GM18498 (cell line): ENCODE results near the gene XPO5.

Experiments
- ATAC-seq: cut with Tn5 transposase; IDR thresholded peaks from one replicate; pipeline ENCODE4 v1.9.1; 2021; ENCODE audit warnings: mild to moderate bottlenecking, moderate library complexity; ENCODE audit not compliant: unreplicated experiment

XPO5 gene

DNA sequence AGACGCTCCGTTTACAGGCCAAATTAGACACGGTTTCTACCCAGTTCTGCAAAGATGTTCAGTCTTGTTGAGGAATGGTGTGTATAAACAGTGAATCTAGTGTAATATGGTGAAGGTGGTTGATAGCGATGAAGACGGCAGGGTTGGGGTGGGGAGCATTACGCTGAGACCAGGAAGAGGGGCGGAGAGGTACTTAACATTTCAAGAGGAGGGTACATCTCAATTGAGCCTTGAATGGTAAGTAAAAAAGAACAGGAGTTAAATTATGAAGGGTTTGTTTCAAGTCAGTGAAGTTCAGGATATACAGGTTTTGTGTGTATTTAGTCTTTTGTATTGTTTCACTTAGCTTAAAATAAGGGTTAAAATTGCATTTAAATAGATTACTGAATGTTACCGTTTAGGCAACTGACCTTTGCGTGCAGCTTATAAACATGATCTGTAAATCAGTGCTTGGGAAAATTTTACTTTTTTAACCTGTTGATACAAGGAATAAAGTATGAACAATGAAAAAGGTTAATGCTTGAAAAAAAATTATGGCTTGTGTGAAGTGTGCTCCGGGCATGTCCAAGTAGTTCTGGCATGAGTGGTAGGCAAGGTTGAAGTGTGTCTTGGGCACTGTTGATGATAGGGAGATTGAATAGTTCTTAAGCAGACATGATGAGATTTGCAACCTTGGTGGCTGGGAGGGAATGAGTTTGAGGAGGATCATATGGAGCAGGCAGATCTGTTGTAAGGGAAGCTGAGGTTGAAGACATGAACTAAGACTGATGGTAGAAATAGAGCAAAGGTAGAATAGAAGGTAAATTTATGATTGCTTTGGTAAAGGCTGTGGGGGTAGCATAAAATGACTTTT lies 58.1 kb downstream of the XPO5 start:
- ATAC-seq: no peak

DNA sequence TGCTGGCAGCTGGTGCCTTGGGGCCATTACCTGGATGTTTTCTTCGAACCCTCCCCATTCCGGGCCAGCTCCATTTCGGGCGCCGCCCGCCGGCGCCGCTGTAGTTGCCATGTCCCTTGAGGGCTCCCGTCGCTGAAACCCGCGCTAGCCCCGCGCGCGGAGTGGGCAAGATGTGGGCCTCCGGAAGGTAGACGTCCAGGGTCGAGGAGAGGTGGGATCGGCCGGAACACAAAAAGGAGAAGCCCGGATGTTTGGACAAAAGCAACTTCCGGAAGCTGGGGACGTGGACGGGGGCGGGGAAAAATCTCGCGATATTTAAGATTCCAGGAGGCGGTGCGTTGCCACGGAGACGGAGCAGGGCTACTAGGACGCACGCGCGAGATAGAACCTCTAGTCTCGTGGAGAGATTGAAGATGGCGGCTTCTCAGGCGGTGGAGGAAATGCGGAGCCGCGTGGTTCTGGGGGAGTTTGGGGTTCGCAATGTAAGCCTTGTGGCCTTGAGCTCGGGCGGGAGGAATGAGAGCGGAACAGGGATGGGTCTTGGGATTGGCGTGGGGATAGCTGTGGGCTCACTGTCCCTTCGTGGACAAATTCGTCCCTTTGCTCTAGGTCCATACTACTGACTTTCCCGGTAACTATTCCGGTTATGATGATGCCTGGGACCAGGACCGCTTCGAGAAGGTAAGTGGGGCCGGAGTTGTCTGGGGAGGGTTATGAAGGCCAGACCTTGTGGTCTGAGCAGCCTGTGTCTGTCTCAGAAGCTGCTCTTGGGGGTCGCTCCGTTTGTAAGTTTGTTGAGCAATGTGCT lies 58.9 kb downstream of the XPO5 start, which contains the start of the genes POLR1C and YIPF3:
POLR1C (plus strand) TSS at position 393 of the 808 bp plus-strand sequence; CDS start at position 414, 21 bp downstream.
YIPF3 (minus strand) TSS at position 230 of the 808 bp plus-strand sequence; CDS start at position 111, 119 bp downstream.
- ATAC-seq: peak; percentile 87

DNA sequence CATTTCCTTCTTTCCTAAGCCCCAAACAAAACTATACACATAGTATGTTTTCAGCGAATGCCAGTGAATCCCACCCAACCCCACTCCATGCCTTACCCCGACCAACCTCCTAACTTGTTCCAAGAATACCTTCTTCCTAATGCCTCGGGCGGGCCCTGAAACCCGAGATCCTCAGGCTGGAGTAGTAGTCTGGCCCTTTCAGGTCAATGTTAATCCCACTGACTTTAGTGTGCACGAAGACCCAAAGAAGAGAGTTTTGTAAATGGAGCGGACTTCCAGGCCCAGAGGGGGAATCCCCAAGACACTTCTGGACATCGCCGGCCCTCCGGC lies 59.5 kb downstream of the XPO5 start:
- ATAC-seq: peak; percentile 7

DNA sequence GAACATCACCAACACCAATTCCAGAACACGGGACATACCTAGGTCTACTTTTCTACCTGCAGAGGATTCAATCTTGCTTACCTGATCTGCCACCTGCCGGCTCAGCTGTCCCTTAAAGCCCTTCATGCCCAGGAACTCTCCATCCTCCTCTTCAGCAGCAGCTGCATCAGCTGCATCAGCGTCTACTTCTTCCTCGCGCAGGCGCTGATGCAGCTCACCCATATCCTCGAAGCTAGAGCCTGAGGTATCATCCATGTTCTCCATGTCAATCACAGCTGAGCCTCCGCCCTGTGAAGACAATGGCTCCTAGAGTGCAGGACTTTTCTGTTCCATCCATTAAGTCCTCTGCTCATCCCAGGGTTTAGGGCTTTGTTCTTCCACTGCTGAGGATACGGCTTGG lies 60.0 kb downstream of the XPO5 start:
- no peak for ATAC-seq

DNA sequence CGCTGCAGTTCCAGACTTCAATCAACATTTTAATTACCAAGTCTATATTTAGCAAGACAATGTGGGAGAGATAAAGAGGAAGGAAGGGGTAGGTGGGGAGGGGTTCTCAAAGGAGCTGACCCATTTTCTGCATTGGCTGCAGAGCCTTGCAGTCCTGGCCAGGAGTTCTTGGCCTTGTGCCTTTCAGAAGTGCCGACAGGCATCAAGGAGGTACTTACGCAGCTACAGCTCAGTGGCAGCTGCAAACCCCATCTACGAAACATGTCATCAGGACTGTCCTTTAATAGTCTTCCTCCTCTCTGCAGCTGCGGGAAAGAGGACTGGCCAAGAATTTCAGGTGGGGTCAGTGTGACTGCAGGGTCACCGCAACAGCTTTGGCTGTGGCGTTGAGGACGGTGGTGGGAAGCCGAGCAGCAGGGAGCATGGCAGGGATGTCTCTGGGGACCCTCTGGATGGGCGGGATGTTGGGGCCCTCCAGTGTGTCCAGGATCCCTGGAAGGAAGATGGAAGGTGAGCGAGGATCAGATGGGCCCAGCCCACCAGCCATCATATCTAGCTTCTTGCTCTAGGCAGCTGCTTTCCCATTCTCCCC lies 63.9 kb downstream of the XPO5 start:
- ATAC-seq: no peak

DNA sequence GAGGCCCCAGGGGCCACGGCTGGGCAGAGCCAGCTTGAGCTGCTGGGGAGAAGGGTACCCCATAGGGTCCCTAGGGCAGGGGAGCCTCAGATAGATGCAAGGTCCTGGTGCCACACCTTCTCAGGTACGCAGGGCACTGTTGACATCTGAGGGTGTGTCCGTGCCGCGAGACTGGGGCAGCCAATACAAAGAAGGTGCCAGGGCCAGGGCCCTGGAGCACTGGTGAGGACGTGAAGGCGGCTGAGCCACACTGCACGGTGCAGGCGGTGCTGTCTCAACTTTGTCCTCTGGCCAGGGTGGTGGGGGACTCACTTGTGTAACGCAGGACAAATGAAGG lies 65.0 kb downstream of the XPO5 start:
- ATAC-seq: no peak

DNA sequence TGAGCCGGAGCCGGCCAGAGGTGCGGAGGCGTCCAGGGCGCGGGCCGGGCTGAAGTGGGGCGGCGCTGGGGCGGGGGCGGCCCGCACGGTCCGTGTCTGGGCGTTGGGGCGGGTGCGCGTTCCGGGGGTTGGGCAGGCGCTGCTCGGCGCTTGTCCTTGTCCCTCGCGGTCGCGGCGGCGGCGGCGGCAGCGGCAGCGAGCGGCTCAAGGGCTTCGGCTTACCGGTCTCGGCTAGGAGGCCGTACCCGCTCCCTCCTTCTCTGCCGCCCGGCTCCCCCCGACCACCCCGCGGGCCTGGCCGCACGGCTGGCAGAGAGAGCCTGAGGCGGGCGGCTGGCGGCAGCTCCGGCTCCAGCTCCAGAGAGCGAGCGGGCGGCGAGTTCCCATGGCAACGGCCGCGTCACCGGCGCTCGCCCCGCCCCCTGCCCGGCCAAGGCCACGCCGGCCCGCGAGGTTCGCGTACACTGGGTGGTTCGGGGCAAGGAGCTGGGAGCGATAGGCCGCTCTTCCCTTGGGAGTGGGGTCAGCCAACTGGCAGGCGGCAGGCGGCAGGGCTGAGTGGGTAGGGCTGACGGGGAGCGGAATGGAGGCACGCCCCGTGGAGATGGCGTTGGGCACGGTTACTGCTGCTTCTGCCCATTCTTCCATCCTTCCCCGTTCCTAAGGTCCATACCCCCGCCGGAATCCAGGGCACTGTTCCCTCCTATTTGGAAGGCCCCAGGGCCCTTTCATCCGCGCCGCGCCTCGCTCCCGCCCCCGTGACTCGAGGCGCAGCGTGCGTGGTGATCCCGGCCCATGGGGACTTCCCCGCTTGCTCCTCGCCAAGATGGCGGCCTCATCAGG lies 65.6 kb downstream of the XPO5 start, which contains the start of gene LRRC73:
LRRC73 (minus strand) TSS at position 363 of the 843 bp plus-strand sequence. CDS start 561 bp downstream, outside the sequence.
- peak; percentile 73 for ATAC-seq

DNA sequence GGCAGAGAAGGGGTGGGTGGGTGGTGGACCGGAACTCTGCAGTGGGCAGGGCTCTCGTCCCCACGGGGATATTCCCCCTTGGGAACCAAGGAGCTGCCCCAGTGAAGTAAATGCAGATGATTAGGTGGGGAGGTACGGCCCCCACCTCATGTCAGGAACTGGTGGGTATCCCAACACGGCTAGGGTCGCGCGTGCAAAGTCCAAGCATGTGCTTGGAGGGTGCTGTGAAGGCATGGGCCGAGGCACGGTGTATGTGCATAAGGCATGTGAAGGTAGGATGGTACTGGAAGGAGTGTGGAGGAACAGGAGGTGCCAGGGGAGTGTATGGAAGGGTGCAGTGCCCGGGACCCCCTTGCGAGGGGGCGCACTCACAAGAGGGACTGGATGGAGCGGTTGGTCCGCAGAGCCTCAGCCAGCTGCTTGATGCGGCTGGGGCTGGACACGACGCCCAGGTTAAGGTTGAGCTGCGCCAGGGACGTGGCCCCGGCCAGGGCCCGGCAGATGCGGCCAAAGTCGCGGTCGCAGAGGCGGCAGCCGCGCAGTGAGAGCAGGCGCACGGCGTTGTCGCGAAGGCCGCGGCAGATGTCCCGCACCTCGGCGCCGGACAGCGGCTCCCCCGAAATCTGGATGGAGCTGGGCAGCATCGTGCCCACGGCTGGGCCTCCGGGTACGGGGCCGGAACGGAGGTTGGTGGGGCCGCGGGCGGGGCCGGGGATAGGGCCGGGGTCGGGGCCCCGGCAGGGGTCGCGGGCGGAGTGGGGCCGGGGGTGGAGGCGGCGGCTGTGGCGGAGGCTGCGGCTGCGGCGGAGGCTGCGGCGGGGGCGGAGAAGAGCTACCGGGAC lies 66.5 kb downstream of the XPO5 start:
- ATAC-seq: peak; percentile 7

DNA sequence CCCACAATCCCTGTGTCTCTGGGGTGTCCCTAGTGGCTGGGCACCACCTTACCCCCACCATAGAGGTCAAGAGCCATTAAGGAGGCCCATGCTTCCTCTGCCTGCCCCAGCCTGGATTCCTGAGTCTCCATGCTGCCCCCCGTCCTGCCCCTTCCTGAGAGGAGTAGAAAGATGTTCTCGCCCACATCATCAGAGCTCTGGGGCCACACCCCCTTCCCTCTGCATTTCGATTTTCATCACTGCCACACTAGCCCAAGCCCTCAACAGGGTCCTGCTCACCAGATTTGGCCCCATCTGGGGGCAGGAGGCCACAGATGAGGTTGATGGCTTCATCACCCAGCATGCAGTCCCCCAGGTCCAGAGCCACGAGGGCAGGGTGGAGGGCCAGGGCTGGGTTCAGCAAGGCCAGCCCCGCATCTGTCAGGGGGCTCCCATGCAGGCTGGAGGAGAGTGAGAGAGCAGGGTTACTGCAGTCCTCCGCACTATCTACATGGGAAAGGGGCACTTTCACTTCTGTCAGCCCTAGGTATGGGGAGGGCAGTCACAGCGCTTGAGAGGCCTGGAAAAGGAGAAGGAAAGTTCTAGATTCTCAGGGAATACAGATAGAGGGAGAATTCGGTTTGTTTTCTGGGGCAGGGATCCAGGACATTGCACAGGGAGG lies 67.2 kb downstream of the XPO5 start:
- ATAC-seq: no peak

DNA sequence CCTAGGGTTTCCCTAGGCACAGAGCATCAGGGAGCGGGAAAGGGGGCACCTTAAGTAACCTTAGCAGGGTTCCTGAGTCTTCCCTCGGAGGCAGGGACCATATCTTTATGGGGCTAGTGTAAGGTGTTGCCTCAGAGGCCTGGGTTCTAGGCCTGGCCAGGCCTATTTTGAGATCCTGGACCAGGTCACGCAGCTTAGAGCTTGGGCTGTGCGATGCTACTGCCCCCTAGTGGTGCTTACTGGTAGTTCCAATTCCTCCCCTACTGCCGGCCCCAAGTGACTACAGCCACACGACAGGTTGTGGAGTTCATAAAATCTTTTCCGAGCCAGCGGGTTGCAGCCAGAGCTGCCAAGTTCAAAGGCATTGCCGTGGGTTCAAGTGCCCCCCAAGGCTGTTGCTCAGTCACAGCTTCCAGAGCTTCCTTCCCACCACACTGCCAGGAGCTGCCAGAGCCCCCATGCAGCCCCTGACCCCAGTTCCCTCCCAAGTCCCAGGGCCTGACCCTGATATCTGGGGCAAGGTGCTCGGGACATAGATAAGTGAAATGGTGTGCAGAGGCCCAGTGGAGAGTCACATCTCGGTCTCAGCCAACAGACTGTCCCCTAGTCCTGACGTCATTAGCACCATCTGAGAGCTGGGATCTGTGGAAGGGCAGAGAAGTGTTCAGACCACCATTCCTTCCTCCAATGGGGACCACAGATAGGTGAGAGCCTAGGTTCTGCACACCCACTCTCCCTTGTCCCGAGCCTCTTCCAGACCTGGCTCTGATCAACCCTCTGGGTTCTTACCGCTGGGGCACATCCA lies 69.0 kb downstream of the XPO5 start:
- peak; percentile 40 for ATAC-seq

DNA sequence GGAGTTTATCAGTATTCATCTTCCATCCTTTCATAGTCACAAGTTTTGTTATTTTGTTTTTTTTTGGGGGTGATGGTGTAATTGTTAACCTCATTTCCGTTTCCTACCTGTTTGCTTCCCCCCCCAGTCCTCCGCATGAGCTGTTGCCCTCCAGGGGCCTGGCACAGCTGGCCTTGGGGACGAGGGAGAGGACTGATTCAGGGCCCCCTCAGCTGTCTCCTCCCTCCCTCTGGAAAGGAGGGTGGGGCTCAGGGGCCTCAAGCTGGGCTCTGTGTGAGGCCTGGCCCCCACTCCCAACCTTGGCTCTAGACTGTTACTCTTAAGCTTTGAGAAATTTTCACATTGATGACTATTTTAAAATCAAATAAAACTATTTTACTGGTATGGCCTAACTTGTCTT lies 69.7 kb downstream of the XPO5 start:
- no peak for ATAC-seq

DNA sequence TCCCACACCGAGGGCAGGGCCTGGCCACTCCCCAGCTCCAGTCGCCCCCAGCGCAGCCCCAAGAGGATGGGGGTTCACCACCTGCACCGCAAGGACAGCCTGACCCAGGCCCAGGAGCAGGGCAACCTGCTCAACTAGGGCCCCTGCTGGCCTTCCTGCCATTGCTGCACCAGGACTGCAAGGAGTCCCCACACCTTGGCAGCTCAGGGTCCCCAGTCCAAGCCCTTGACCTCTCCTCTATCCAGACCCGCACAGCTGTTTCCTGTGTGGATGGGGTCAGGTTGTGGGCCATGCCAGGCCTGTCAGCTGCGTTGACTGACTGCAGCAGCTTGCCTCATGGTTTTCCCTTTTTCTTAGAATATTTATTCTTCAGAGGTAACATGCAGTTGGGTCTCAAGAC lies 70.1 kb downstream of the XPO5 start:
- no peak for ATAC-seq

DNA sequence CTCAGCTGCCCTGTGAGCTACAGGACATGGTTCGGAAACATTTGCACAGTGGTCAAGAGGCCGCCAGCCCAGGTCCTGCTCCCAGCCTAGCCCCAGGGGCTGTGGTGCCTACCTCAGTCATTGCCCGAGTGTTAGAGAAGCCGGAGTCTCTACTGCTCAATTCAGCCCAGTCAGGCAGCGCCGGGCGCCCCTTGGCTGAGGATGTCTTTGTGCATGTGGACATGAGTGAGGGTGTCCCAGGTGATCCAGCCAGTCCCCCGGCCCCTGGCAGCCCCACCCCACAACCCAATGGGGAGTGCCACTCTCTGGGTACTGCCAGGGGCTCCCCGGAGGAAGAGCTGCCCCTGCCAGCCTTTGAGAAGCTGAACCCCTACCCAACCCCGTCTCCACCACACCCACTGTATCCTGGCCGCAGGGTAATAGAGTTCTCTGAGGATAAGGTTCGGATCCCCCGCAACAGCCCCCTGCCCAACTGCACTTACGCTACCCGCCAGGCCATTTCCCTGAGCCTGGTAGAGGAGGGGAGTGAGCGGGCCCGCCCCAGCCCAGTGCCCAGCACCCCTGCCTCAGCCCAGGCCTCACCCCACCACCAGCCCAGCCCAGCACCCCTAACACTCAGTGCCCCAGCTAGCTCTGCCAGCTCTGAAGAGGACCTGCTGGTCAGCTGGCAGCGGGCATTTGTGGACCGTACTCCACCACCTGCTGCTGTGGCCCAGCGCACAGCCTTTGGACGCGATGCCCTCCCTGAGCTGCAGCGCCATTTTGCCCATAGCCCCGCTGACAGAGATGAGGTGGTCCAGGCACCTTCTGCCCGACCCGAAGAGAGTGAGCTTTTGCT lies 70.9 kb downstream of the XPO5 start:
- ATAC-seq: no peak

DNA sequence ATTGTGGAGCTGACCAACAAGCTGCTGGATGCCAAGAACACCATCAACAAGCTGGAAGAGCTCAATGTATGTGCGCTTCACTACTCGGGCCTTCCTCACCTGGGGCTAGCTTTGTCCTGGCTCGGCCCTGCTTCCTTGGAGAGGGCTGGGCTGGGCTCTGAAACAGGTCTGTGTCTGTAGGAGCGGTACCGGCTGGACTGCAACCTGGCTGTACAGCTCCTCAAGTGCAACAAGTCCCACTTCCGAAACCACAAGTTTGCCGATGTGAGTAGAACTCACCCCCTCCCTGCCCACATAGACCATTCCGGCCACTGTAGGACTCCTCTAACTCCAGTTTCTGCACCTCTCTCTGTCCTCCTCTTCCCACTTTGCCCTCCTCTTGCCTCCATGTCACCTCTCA lies 72.4 kb downstream of the XPO5 start:
- ATAC-seq: no peak

DNA sequence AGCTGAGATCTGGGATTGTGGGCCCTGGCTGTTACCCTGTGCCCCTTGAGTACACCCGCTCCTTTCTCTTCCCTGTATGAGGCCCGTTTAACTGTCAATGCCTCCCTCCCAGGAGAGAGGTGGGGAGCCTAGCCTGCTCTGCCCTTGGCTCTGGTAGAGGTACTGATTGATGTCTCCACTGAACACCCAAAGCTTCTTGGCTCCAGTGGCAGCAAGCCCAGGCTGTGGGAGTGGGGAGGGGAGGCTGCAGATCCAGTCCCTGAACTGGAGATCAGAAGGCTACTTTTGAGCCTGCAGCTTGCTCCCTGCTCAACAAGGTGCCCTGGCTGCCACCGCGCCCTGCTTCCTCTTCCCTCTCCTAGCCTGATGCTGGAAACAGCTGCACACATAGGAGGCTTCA lies 73.2 kb downstream of the XPO5 start:
- ATAC-seq: no peak

DNA sequence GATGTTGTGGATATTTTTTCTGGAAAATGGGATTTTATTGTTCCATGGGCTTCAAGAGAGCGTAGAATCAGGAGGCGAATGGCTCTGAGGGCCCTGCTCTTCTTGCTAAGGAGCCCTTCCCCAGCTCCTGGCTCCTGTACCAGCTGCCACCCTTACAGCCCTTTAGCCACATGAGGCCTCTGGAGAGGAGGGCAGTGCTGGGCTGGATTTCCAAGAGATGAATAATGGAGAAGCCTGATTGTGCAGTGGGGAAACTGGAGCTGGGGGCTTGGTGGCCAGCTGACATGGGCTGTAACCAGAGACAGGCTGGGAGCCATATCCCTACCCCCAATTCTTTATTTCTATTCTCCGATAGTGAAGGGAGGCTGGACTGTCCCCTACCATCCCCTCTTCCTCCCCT lies 74.9 kb downstream of the XPO5 start:
- no peak for ATAC-seq

DNA sequence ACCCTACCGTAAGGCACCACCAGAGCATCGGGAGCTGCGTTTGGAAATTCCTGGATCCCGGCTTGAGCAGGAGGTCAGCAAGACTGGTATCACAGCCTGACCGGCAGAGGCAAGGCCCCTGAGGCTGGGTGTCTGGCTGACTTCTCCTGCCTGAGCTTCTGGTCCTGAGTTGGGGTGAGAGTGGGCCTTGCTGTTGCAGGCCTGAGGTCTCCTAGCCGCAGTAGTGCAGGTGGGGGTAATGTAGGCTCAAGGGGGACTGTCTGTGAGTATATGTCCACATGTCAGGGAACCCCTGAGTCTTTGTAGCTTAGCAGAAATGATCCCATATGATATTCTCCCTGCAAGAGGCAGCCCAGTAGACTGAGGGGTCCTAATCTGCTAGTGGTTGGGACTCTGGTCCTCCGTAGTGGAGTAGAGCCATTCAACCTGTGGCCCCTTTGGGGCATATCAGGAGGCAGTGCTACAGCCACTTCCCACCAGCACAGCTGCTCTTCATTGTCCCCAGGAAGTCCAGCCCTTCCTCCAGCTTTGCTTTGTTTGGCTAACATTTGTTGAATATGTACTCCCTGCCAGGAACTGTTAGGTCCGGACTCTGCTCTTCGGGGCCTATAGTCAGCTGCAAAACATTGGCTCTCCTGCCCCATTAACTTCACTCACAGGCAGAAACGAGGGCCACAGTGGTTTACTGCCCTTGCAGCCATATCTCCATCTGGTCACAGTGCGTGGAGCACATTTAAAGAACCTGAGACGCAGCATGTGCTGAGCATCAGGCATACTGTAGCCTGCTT lies 76.6 kb downstream of the XPO5 start:
- no peak for ATAC-seq
